Stimulated activated CD4-positive, alpha-beta T cell treated with anti-CD3 and anti-CD28 coated beads, Interleukin-15, amount 100 ng/mL, for 48 hours (primary cell): ENCODE measurements around the gene RB1.
"Not testable (repeated sequence)": the region's sequence is repeated elsewhere in the genome, so short reads cannot be mapped to it uniquely, and the experiment has no call there.

Experiments used
- DNase-seq, 2 donors: peaks; one replicate each; pipeline ENCODE4 v3.0.0-alpha.2; 2020; ENCODE audit warnings: low read depth in 2 of 2

The RB1 gene

GRCh38 chr13:48297131-48297786 lies 6.3 kb upstream of the RB1 start:
- no peak for DNase-seq

GRCh38 chr13:48299591-48299990 lies 4.0 kb upstream of the RB1 start:
- DNase-seq, result no peak

GRCh38 chr13:48302871-48303358 lies 636 bp upstream of the RB1 start:
- no peak for DNase-seq

- no peak for DNase-seq
Measured at GRCh38 chr13:48304143-48304876, 759 bp downstream of the RB1 start.

- no peak for DNase-seq
Measured at GRCh38 chr13:48311223-48311622, 7.7 kb downstream of the RB1 start.

GRCh38 chr13:48315969-48316650 lies 12.6 kb downstream of the RB1 start:
- no peak for DNase-seq

GRCh38 chr13:48316826-48317510 lies 13.4 kb downstream of the RB1 start:
- no peak for DNase-seq

- DNase-seq, result no peak
Measured at GRCh38 chr13:48317511-48318376, 14.2 kb downstream of the RB1 start.

GRCh38 chr13:48318377-48318811 lies 14.8 kb downstream of the RB1 start:
- no peak for DNase-seq

- no peak for DNase-seq
Measured at GRCh38 chr13:48318821-48319511, 15.4 kb downstream of the RB1 start.

- no peak for DNase-seq
Measured at GRCh38 chr13:48319531-48320398, 16.2 kb downstream of the RB1 start.

- no peak for DNase-seq
Measured at GRCh38 chr13:48320399-48320790, 16.8 kb downstream of the RB1 start.

- no peak for DNase-seq
Measured at GRCh38 chr13:48320891-48321510, 17.4 kb downstream of the RB1 start.

GRCh38 chr13:48322294-48322693 lies 18.7 kb downstream of the RB1 start:
- DNase-seq, result no peak

GRCh38 chr13:48333976-48334375 lies 30.4 kb downstream of the RB1 start:
- no peak for DNase-seq

GRCh38 chr13:48334534-48335127 lies 31.1 kb downstream of the RB1 start:
- DNase-seq, result no peak

- DNase-seq, result not testable (repeated sequence)
Measured at GRCh38 chr13:48339198-48339597, 35.6 kb downstream of the RB1 start.

- no peak for DNase-seq
Measured at GRCh38 chr13:48344264-48344663, 40.7 kb downstream of the RB1 start.

GRCh38 chr13:48346583-48346982 lies 43.0 kb downstream of the RB1 start:
- DNase-seq, result no peak
